ENCODE data around the gene TRIM29. TPM values are rescaled to one million over a fixed set of nuclear protein-coding genes. Genes with fewer than 3 reads are reported as not detected.

The TRIM29 gene
- total and polyA plus RNA-seq, 12 donors: 0.17 to 0.64 (median 0.30) TPM; not detected in 9

DNA sequence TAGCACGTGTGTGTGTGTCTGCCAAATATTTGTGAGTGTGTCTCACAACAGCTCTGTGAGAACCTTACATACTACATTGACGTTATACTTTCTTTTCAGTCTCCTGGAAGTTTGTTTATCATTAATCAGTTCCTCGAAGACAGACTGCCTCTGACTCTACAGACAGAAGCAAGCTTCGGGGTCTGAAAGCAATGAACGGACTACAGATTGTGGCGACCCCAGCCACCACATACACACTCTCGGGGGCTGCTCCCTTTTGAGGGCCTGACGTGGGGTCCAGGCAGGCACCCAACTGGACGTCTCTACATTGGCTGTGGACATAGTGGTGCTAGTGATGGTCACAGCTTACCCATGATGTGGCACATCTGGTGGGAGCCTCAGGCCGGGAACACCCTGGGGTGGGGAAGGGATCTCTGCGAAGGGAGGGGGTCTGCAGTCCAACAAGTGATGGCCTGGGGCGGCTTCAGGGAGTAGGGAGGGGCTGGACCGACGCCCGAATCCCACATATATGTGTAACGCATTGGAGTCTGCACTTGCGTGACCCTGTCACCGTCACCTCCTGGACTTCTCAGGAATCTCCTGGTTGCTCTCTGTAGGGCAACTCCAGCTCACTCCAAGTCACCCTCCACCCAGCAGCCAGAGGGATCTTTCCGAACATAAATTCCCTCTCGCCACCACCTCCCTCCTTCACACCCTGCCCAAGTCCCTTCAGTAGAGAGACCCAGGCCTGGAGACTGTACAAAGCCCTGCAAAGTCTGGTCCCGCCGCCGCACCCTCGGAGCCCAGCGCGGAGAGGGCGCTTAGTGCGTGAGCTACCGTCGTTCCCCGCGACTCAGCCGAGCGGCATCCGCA is 30.4 kb upstream of the TRIM29 start:
- intact Hi-C loops (cut with DNase I): loop anchor here in 1 of 10 donors (2.0 kb wide), 1 partner anchor 134 kb away; no protein-coding TSS in a partner anchor
- peaks cover 3 to 31% (median 17%) of the 10 kb centered on the region in 9 donors for H3K4me1 ChIP-seq
- ATAC-seq (peak in 1 of 8 donors; percentile 24), DNase-seq (no peak)
- TF ChIP-seq, protein P1, sequence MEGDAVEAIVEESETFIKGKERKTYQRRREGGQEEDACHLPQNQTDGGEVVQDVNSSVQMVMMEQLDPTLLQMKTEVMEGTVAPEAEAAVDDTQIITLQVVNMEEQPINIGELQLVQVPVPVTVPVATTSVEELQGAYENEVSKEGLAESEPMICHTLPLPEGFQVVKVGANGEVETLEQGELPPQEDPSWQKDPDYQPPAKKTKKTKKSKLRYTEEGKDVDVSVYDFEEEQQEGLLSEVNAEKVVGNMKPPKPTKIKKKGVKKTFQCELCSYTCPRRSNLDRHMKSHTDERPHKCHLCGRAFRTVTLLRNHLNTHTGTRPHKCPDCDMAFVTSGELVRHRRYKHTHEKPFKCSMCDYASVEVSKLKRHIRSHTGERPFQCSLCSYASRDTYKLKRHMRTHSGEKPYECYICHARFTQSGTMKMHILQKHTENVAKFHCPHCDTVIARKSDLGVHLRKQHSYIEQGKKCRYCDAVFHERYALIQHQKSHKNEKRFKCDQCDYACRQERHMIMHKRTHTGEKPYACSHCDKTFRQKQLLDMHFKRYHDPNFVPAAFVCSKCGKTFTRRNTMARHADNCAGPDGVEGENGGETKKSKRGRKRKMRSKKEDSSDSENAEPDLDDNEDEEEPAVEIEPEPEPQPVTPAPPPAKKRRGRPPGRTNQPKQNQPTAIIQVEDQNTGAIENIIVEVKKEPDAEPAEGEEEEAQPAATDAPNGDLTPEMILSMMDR (IDR thresholded peaks at IDR 0.05): no peak
- H3K9me3 ChIP-seq: peaks cover 0 to 19% (median 0%) of the 10 kb centered on the region in 11 donors
- whole genome bisulfite sequencing, 2 donors: 34% methylated on average over 35 of the region's 35 CpGs
- H3K4me3 ChIP-seq: peak overlapping the region; percentile 27 to 62 (median 56)
- H3K36me3 ChIP-seq: no peaks in the 10 kb centered on the region
- H3K27me3 ChIP-seq: peaks cover 0 to 100% (median 64%) of the 10 kb centered on the region in 7 donors
- peak overlapping the region in 6 of 10 donors; percentile 26 to 53 (median 42) for H3K27ac ChIP-seq

- WGBS, 2 donors: 69 to 75% methylated on average over 11 of the region's 11 CpGs
- Histone ChIP-seq H3K27ac (no peak overlapping the region), H3K36me3 (no peaks in the 10 kb centered on the region), H3K27me3 (peaks cover 0 to 98% (median 59%) of the 10 kb centered on the region in 7 donors), H3K4me1 (peaks cover 3 to 24% (median 17%) of the 10 kb centered on the region in 9 donors), H3K9me3 (peaks cover 0 to 19% (median 0%) of the 10 kb centered on the region in 11 donors), H3K4me3 (no peak overlapping the region)
- TF ChIP-seq, protein P1 (IDR thresholded peaks at IDR 0.05): no peak
- no peak for ATAC-seq
- DNase-seq: no peak
- intact Hi-C loops (cut with DNase I): loop anchor here in 1 of 10 donors (2.0 kb wide), 1 partner anchor 135 kb away; no protein-coding TSS in a partner anchor
Measured at GRCh38 chr11:120167659-120168058, 29.7 kb upstream of the TRIM29 start.

DNA sequence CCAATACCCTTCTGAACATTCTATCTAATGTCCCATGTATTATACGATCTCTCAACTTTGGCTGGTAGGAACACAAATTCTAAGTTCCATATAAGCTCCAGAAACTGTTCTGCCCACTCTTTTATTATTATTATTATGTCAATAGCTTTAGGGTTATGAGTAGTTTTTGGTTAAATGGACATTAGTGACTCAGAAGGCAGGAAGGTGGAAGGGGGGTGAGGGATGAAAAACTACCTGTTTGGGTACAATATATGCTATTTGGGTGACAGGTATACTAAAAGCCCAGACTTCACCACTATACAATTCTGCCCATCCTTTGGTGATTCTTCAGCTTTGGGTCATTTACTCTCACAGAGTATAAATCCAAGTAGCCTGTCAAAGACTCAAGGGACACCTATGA is 22.5 kb upstream of the TRIM29 start:
- Histone ChIP-seq H3K27ac (no peak overlapping the region), H3K4me3 (no peak overlapping the region), H3K9me3 (peaks cover 0 to 35% (median 8%) of the 10 kb centered on the region in 11 donors), H3K36me3 (no peaks in the 10 kb centered on the region), H3K4me1 (no peaks in the 10 kb centered on the region), H3K27me3 (peaks cover 0 to 74% (median 6%) of the 10 kb centered on the region in 7 donors)
- TF ChIP-seq, protein P1 (IDR thresholded peaks at IDR 0.05): no peak
- no peak for ATAC-seq
- intact Hi-C loops (cut with DNase I): no loop called here
- no peak for DNase-seq
- WGBS, 2 donors: 61 to 94% methylated on average over 1 of the region's 1 CpG

GRCh38 chr11:120153221-120153620 is 15.3 kb upstream of the TRIM29 start:
- intact Hi-C loops (cut with DNase I): no loop called here
- Histone ChIP-seq H3K4me3 (no peak overlapping the region), H3K4me1 (no peaks in the 10 kb centered on the region), H3K27me3 (peaks cover 0 to 53% (median 12%) of the 10 kb centered on the region in 7 donors), H3K27ac (no peak overlapping the region), H3K36me3 (no peaks in the 10 kb centered on the region), H3K9me3 (peaks cover 0 to 29% (median under 1%) of the 10 kb centered on the region in 11 donors)
- TF ChIP-seq, protein P1 (IDR thresholded peaks at IDR 0.05): no peak
- WGBS, 2 donors: 72 to 74% methylated on average over 2 of the region's 2 CpGs
- DNase-seq (no peak), ATAC-seq (no peak)
